Hepatic stellate cell (primary cell): Measurements from ENCODE around the gene SUGP1.

ENCODE experiments used
- DNase-seq: peaks from one replicate; pipeline ENCODE4 v3.0.0; 2011; ENCODE audit warnings: low spot score

Gene SUGP1

GRCh38 chr19:19229701-19230100 lies 90.6 kb downstream of the SUGP1 start:
- no peak for DNase-seq

DNA sequence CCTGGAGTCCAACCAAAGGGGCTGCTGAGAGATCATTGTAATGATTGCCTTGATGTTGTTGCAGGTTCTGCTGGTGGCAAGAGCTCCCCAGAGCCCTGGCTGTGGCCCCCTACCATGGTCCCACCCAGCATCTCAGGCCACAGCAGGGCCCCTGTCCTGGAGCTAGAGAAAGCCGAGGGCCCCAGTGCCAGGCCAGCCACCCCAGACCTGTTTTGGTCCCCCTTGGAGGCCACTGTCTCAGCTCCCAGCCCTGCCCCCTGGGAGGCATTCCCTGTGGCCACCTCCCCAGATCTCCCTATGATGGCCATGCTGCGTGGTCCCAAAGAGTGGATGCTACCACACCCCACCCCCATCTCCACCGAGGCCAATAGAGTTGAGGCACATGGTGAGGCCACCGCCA lies 93.1 kb downstream of the SUGP1 start:
- DNase-seq = no peak

DNA sequence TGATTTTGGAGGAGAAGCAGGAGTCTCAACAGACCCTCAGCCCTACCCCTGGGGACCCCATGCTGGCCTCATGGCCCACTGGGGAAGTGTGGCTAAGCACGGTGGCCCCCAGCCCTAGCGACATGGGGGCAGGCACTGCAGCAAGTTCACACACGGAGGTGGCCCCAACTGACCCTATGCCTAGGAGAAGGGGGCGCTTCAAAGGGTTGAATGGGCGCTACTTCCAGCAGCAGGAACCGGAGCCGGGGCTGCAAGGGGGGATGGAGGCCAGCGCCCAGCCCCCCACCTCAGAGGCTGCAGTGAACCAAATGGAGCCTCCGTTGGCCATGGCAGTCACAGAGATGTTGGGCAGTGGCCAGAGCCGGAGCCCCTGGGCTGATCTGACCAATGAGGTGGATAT lies 93.6 kb downstream of the SUGP1 start:
- DNase-seq = no peak

DNA sequence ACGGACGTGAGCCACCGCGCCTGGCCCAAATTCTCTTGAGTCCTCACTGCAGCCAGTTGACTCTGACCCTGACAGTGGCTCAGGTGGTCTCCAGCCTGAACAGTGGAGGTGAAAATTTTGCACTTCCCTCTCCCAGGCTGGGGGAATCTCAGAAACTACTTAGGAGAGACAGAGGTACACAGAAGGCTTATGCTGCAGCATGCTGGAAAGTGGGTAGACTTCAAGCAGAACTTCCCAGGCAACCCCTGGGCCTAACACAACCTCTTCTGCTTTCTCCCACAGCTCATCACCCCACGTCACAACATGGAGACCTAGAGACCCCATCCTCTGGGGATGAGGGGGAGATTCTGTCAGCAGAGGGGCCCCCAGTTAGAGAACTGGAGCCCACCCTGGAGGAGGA lies 94.1 kb downstream of the SUGP1 start:
- DNase-seq = no peak
